Measurements from ENCODE around the gene EFL1.
"Not testable (repeated sequence)": the region's sequence is repeated elsewhere in the genome, so short reads cannot be mapped to it uniquely, and the experiment has no call there.

- not testable (repeated sequence) for TF ChIP-seq CTCF, POLR2A, EP300 (IDR thresholded peaks at IDR 0.05)
Observed at GRCh38 chr15:82281276-82281675, 18.7 kb upstream of the EFL1 start.
